PC-3 (cell line): ENCODE data around the gene TMEM131L. TPM values are rescaled to one million over a fixed set of nuclear protein-coding genes. Genes with fewer than 3 reads are reported as not detected.

Experiments
- ATAC-seq: fragments of 200-7000 bp; cut with Tn5 transposase; 2 replicates; pipeline ENCODE4 v1.9.1; 2020; ENCODE audit warnings: mild to moderate bottlenecking, moderate library complexity
- BruUV-seq: library from RNA; stranded (reverse); fragments of 400-500 nt; replicated peaks from 2 replicates; lab custom pipeline; 2021; lab: Mats Ljungman, UMichigan
- CTCF ChIA-PET: fragments of 300-600 bp; sonication (Branson Sonifier 250); formaldehyde crosslinking; loops from one replicate; lab custom pipeline; 2022; ENCODE audit warnings: antibody characterized with exemption; lab: Charles Lee
- POLR2A ChIA-PET: fragments of 300-600 bp; sonication (Branson Sonifier 250); formaldehyde crosslinking; loops from one replicate; lab custom pipeline; 2022; ENCODE audit warnings: antibody characterized with exemption; ENCODE audit not compliant: unreplicated experiment; lab: Charles Lee
- DNase-seq: peaks from one replicate; pipeline ENCODE4 v3.0.0-alpha.2; 2015
- H2AFZ ChIP-seq: fragments of 300-600 bp; sonication (generic); 2 replicates; pipeline ENCODE4 v1.6.0; 2016; ENCODE audit warnings: antibody characterized with exemption, low read length
- H3F3A ChIP-seq: fragments of 300-600 bp; sonication (generic); one replicate; pipeline ENCODE4 v1.6.0; 2017; ENCODE audit warnings: antibody characterized with exemption, low read length, control low read depth, mild to moderate bottlenecking; ENCODE audit not compliant: unreplicated experiment
- H3K27ac ChIP-seq: fragments of 300-600 bp; sonication (generic); 2 replicates; pipeline ENCODE4 v1.5.1; 2016; ENCODE audit warnings: mild to moderate bottlenecking, low read length
- H3K27me3 ChIP-seq: fragments of 300-600 bp; sonication (generic); 2 replicates; pipeline ENCODE4 v1.6.1; 2016; ENCODE audit warnings: low read length, mixed read lengths
- H3K36me3 ChIP-seq: fragments of 300-600 bp; sonication (generic); 2 replicates; pipeline ENCODE4 v1.6.1; 2016; ENCODE audit warnings: low read depth, mixed run types, low read length, mixed read lengths
- H3K4me1 ChIP-seq: fragments of 300-600 bp; sonication (generic); 2 replicates; pipeline ENCODE4 v1.5.1; 2016; ENCODE audit warnings: low read length; ENCODE audit not compliant: insufficient read depth
- H3K4me2 ChIP-seq: fragments of 300-600 bp; sonication (generic); 2 replicates; pipeline ENCODE4 v1.6.0; 2016; ENCODE audit warnings: low read length
- H3K4me3 ChIP-seq: fragments of 300-600 bp; sonication (generic); 2 replicates; pipeline ENCODE4 v1.5.1; 2016; ENCODE audit warnings: mild to moderate bottlenecking, low read length, mixed read lengths
- H3K79me2 ChIP-seq: fragments of 300-600 bp; sonication (generic); 2 replicates; pipeline ENCODE4 v1.6.1; 2017; ENCODE audit warnings: low read length, mixed read lengths
- H3K9ac ChIP-seq: fragments of 300-600 bp; sonication (generic); 2 replicates; pipeline ENCODE4 v1.6.0; 2016; ENCODE audit warnings: mild to moderate bottlenecking, low read length
- H3K9me2 ChIP-seq: fragments of 300-600 bp; sonication (generic); replicated peaks from 2 replicates; pipeline ENCODE4 v1.6.1; 2016; ENCODE audit warnings: mixed run types, low read length, mixed read lengths
- H3K9me3 ChIP-seq: fragments of 300-600 bp; sonication (generic); 2 replicates; pipeline ENCODE4 v1.6.1; 2016; ENCODE audit warnings: low read length, mixed read lengths
- H4K20me1 ChIP-seq: fragments of 300-600 bp; sonication (generic); 2 replicates; pipeline ENCODE4 v1.6.1; 2016; ENCODE audit warnings: low read length, mixed read lengths
- EZH2 ChIP-seq: fragments of 300-600 bp; sonication (generic); IDR thresholded peaks from one replicate; pipeline ENCODE4 v1.6.1; 2017; ENCODE audit warnings: antibody characterized with exemption, mild to moderate bottlenecking, low read length; ENCODE audit not compliant: unreplicated experiment
- EZH2phosphoT487 ChIP-seq: fragments of 300-600 bp; sonication (generic); IDR thresholded peaks from 2 replicates; pipeline ENCODE4 v1.6.1; 2018; ENCODE audit warnings: mild to moderate bottlenecking, antibody characterized with exemption, low read length, borderline replicate concordance
- intact Hi-C: fragments of 100-400 bp; cut with micrococcal nuclease; formaldehyde crosslinking; loops from 2 replicates; pipeline ENCODE4 v1.9.0; 2023
- total RNA-seq: library from RNA; depleted of rRNA; stranded (reverse); fragments of >200 nt; gene quantifications from 2 replicates; pipeline ENCODE4 v1.2.3, GENCODE V29; 2014
- TF ChIP-seq, protein P1 (sequence below): fragments of 300-600 bp; sonication (generic); conservative IDR thresholded peaks from 2 replicates; pipeline ENCODE4 v1.5.1; 2017; ENCODE audit warnings: antibody characterized with exemption, low read depth, mild to moderate bottlenecking, low read length

The TMEM131L gene
- total RNA-seq, 1 experiment from 2014 or later: 7.7 TPM

GRCh38 chr4:153481478-153481877, 15.3 kb downstream of the TMEM131L start:
- no peak overlapping the region for H3K4me3 ChIP-seq
- peaks cover 23% of the 10 kb centered on the region for H3K4me1 ChIP-seq
- H3K79me2 ChIP-seq: no peaks in the 10 kb centered on the region
- H3K9me2 ChIP-seq: no peaks in the 10 kb centered on the region
- ChIA-PET CTCF (no interaction called here), POLR2A (no interaction called here)
- no peak overlapping the region for H3K4me2 ChIP-seq
- DNase-seq (no peak), ATAC-seq (no peak)
- H3K27me3 ChIP-seq: no peaks in the 10 kb centered on the region
- intact Hi-C loops: no loop called here
- H2AFZ ChIP-seq: no peak overlapping the region
- no peaks in the 10 kb centered on the region for H3F3A ChIP-seq
- TF ChIP-seq EZH2phosphoT487 (no peak), EZH2 (no peak)
- TF ChIP-seq, protein P1, sequence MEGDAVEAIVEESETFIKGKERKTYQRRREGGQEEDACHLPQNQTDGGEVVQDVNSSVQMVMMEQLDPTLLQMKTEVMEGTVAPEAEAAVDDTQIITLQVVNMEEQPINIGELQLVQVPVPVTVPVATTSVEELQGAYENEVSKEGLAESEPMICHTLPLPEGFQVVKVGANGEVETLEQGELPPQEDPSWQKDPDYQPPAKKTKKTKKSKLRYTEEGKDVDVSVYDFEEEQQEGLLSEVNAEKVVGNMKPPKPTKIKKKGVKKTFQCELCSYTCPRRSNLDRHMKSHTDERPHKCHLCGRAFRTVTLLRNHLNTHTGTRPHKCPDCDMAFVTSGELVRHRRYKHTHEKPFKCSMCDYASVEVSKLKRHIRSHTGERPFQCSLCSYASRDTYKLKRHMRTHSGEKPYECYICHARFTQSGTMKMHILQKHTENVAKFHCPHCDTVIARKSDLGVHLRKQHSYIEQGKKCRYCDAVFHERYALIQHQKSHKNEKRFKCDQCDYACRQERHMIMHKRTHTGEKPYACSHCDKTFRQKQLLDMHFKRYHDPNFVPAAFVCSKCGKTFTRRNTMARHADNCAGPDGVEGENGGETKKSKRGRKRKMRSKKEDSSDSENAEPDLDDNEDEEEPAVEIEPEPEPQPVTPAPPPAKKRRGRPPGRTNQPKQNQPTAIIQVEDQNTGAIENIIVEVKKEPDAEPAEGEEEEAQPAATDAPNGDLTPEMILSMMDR: no peak
- no peaks in the 10 kb centered on the region for H3K9me3 ChIP-seq
- H4K20me1 ChIP-seq: no peaks in the 10 kb centered on the region
- BruUV-seq: no TSS peak
- H3K36me3 ChIP-seq: no peaks in the 10 kb centered on the region
- H3K9ac ChIP-seq: no peak overlapping the region
- H3K27ac ChIP-seq: no peak overlapping the region

DNA sequence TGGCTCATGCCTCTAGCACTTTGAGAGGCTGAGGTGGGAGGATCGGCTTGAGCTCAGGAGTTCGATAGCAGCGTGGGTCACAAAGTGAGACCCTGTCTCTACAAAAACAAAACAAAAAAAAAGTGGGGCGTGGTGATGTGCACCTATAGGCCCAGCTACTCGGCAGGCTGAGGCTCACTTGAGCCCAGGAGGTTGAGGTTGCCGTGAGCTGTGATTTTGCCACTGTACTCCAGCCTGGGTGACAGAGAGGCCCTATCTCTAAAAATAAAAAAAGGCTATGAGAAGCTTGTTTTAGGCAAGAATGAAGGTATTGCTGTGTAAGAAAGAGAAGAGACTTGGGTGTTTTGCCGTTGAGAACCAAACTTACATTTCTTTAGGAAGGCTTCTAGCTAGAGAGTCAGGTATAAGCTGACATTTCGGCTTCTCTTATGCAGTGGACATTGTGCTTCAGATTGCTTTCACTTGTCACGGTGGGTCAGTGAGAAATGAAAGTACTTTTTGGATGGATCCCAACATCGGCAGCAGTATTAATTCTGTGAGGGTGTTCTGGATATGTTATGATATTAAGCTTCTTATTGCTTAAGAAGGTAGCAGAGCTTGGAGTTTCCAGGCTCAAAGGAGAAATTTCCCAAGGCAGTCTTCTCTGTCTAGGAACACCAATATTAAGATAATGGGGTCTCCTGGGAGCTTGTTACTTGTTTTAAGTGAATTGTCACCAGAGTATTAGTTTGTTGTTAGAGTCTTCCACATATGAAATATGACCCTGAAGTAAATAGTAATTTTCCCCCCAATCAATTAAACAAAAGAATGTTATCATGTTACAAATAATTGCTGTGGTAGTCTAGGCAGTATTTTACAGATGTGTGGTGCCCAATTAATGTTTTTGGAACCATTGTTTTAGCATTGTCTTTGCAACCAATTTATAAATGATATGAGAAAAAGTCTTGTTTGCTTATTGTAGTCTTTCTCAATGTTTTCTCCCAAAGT, 17.6 kb downstream of the TMEM131L start:
- POLR2A ChIA-PET: no interaction called here

More for the DNA sequence above, 17.6 kb downstream of the TMEM131L start:
- Histone ChIP-seq H3K27me3 (no peaks in the 10 kb centered on the region), H3K79me2 (peaks cover 15% of the 10 kb centered on the region), H3K27ac (no peak overlapping the region), H2AFZ (no peak overlapping the region), H3K4me1 (peaks cover 43% of the 10 kb centered on the region), H3K4me3 (no peak overlapping the region), H3K9ac (no peak overlapping the region), H3K9me3 (no peaks in the 10 kb centered on the region), H3K36me3 (no peaks in the 10 kb centered on the region), H3F3A (no peaks in the 10 kb centered on the region), H3K9me2 (no peaks in the 10 kb centered on the region), H4K20me1 (no peaks in the 10 kb centered on the region), H3K4me2 (no peak overlapping the region)
- CTCF ChIA-PET: interaction anchor here (1.6 kb wide), 1 partner anchor 90 kb away, joined by 7 read pairs; no protein-coding TSS in a partner anchor
- intact Hi-C loops: no loop called here
- ATAC-seq: no peak
- BruUV-seq: no TSS peak
- no peak for DNase-seq
- TF ChIP-seq EZH2: no peak
- TF ChIP-seq, protein P1: no peak
- no peak for TF ChIP-seq EZH2phosphoT487
